Activated CD8-positive, alpha-beta memory T cell treated with anti-CD3 and anti-CD28 coated beads, Interleukin-2, amount 50 U/mL, for 1 hour (primary cell): ENCODE data around the gene SLC7A10.
"Not testable (repeated sequence)": the region's sequence is repeated elsewhere in the genome, so short reads cannot be mapped to it uniquely, and the experiment has no call there.

ENCODE experiments used
- DNase-seq: peaks from one replicate; pipeline ENCODE4 v3.0.0-alpha.2; 2020; ENCODE audit errors: extremely low read depth

The SLC7A10 gene

DNA sequence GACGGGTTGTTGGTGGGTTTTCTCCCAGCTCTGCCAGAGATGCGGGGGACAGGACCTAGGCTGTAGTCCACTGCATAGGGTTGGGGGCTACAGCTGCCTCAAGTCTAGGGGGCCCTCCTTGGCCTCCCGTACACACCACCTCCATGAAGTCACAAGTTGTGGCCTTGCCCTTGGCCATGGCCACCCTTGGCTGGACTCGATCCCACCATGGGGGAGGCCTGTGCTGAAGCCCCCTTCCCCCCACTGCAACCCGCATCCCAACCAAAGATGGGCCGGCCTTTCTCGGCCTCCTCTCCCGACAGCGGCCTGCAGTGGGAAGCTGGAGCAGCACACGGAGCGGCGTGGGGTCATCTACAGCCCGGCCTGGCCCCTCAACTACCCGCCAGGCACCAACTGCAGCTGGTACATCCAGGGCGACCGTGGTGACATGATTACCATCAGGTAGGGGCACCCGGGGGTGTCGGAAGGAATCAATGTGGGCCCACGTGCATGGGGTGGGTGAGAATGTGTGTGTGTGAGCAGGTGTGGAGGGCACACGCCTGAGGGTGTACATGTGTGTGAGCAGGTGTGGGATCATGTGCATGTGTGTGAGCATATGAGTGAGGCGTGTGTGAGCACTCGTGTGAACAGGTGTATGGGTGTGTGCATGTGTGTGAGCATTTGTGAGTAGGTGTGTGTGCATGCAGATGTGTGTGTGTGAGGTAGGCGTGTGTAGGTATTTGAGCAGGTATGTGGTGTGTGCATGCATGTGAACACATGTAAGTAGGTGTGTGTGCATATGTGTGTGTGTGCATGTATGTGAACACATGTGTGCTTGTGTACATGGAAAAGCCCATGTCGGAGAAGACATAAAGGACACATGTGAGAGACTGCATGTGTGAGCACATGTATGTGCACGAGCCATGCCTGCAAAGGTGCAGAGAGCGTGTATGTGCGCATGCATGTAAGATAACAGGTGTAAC, 22.8 kb downstream of the SLC7A10 start:
- DNase-seq = no peak

DNA sequence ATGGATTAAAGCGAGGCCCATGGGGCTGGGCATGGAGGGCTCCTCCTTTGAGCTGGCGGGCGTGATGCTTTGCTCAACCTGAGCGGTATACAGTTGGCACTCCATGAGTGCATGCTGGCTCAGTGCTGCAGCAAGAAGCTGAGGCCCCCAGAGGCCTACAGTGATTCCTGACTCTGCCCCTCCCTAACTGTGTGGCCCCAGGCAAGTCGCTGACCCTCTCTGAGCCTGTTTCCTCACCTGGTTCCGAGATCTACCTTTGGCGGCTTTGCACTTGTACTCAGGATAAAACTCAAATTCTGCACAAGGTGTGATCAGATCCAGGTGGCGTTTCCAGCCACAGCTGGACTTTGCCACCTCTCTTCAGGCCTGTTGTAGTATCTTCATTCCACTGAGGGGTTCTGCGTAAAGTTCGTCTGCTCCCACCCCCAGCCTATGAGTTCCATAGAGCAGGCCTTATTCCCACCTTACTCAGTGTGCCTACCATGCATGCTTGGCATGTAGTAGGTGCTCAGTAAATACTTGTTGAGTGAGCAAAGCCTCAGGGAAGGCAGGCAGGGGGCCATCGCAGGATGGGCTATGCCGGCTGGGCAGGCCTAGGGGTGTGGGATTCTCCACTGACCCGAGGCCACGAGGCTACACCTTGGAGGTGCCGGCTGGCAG, 23.6 kb downstream of the SLC7A10 start:
- no peak for DNase-seq

DNA sequence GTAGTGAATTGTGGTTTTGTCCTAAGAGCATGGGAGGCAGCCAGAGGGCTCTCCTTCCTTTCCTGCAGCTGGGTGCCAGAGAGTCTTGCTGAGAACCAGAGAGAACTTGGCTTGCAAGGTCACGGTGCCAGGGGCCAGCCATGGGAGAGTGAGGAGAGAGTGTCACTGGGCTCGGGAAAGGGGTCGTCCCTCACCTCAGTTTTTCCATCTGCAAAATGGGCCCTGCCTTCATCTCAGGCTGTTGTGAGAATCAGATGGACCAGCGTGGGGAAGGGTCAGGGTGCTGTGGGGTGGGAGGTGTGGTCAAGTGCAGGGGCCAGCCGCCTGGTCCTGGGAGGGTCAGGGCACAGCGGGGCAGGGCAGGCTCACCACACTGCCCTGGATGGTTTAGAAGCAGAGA, 24.2 kb downstream of the SLC7A10 start:
- DNase-seq = no peak

DNA sequence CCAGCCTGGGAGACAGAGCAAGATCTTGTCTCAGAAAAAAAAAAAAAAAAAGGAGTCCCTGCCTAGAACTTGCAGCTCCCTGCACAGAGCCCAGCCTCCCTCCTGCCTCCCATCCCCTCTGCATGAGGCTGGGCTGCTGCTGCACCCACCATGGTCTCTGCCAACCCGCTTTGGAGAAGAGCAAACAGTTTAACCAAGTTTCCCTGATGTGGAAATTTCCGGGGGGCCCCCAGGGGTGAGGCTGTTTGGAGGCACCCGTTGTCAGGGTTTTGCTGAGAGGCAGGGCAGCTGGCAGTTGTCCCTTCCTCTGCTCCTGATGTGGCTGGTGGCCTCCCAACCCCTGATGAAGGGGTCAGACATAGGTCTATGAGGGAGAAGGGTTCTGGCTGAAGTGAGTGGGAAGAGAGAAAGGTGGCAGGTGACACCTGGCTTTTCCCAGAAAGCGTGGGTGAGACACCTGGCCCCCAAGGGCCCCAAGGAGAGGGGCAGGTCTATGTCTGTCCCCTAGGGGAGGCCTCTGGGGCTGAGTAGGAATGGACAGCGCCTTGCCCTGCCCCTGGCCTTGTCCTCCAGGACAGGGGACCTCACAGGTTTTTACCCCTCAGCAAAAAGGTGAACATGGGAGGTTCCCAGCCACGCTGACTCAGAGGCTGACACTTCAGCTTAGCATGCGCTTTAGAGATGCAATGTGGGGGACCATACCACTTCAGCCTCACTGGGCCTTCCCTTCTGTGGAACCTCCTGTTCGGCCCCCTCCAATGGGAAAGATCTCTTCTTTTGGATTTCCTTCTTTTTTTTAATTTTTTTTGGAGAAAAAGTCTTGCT, 26.0 kb downstream of the SLC7A10 start:
- no peak for DNase-seq

DNA sequence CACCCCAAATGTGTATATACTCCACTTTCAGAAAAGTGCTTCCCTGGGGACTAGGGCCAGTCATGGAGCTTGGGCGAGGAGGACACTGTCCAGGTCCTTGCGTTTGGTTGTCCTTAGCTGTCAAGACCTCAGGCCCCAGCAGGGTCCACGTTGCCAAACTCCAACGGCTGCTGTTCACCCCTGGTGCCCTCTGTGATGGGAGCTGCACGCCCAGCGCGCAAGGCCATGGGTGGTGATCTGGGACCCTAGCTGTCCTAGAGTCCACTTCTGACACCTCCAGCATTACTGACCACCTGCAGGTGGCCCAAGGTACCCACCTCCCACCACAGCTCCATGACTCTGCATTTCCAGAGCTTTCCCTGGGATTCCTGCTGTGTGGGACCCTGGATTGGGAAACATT, 27.5 kb downstream of the SLC7A10 start:
- DNase-seq = no peak

DNA sequence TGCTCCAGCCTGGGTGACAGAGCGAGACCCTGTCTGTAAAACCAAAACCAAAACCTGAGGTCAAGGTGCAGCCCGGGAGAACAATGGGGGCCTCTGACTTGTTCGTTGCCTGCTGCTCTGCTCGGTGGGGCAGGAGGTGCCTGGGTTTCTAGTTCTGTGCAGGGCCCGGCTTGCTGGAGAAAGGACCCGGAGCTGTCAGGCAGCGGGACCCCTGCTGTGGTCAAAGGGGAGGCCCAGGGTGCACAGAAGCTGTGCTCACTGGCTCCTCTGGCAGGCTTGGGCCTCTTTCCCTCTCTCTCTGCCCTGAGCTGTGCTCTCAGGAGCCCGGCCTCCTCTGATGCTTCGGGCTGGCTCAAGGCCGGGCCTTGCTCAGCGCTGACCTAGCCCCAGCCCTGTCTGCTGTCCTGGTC, 28.1 kb downstream of the SLC7A10 start:
- no peak for DNase-seq

- no peak for DNase-seq
These were observed 29.0 kb downstream of the SLC7A10 start for GRCh38 chr19:33196446-33197193.

DNA sequence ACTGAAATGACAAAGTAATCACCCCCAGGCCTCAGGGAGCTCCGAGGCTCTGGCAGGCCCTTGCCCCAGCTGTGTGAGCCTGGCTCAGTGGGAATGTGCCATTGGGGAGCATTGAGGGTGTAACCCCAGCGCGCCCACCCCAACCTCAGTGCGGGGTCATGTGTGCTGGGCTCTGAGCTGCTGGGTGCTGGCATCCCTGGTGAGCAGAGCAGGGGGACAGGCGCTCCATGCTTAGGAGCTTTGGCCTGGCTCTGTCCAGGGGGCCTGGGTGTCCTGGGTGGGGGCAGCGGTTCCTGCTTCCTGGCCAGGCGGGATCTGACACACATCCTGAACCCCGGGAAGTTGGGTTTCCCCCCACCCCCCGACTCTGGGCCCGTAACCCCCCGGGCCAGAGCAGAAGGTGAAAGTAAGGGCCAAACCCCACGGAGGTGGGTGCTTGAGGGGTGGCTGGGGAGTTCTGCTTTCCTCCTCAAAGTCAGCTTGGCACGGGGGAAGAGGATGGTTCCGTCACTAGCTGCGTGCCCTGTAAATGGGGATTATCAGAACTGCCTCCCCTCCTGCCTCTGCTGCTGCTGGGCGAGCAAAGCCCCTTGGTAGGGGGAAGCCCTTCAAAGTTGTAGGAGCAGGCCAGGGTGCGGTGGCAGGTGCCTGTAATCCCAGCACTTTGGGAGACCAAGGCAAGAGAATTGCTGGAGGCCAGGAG, 29.9 kb downstream of the SLC7A10 start:
- no peak for DNase-seq

- DNase-seq = no peak
These were observed 30.6 kb downstream of the SLC7A10 start for GRCh38 chr19:33194886-33195644.

GRCh38 chr19:33194532-33194885, 31.1 kb downstream of the SLC7A10 start:
- DNase-seq = no peak

DNA sequence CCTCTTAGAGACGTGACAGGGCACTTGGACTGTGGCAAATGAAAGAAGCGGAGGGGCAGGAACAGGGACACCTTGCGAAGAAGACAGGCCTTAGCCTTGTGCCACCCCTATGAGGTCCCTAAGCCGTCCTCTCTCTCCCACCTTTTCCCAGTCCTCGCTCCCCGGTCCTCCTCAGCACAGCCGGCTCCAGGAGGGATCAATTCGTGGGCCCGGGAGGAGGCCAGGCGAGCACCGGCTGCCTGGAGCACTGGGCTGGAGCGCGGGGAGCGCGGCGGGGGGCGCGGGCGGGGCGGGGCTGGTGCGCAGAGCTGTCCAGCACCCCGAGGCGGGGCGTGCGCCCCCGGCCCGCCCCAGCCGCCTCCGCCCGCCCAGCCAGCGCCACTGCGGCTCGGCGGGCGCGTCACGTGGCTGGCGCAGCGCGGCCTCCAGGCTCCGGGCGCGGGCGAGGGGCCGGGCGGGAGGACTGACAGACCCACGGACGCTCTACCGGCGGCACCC, 31.7 kb downstream of the SLC7A10 start, which contains the start of gene LRP3:
Gene LRP3 (plus strand): TSS at position 466 of the 498 bp plus-strand sequence. CDS start 456 bp downstream, outside the sequence.
- no peak for DNase-seq

- no peak for DNase-seq
These were observed 32.3 kb downstream of the SLC7A10 start for GRCh38 chr19:33193269-33193864.

DNA sequence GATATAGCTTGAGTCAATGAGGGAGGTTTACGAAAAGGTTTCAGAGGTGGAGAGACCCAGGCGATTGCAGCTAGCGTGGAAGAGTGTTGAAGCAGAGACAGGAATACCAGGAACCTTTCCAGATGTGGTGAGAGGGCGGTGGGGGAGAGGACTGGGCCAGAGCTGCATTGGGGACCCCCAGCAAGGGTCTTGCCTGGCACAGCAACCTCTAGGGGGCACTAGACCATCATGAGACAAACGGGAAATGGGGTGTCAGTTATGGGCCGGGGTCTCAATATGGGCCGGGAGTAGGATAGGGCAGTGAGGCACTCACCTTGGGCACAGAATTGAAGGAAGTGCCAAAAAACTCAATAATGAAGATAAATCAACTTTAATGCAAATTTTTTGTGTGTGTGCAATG, 33.6 kb downstream of the SLC7A10 start:
- DNase-seq = no peak

- no peak for DNase-seq
These were observed 34.1 kb downstream of the SLC7A10 start for GRCh38 chr19:33191501-33191900.

- not testable (repeated sequence) for DNase-seq
These were observed 34.6 kb downstream of the SLC7A10 start for GRCh38 chr19:33191092-33191491.

DNA sequence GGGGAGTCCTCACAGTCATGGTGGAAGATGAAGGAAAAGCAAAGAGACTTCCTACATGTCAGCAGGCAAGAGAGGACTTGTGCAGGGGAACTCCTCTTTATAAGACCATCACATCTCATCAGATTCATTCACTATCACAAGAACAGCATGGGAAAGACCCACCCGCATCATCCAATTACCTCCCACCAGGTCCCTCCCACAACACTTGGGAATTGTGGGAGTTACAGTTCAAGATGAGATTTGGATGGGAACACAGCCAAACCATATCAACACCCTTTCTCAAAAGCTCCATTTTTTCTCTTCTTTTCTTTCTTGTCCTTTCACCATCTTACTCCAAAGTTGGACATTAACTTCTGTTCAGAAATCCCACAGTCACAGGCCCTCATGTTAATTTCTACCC, 36.2 kb downstream of the SLC7A10 start:
- no peak for DNase-seq

- no peak for DNase-seq
These were observed 38.5 kb downstream of the SLC7A10 start for GRCh38 chr19:33187183-33187540.

DNA sequence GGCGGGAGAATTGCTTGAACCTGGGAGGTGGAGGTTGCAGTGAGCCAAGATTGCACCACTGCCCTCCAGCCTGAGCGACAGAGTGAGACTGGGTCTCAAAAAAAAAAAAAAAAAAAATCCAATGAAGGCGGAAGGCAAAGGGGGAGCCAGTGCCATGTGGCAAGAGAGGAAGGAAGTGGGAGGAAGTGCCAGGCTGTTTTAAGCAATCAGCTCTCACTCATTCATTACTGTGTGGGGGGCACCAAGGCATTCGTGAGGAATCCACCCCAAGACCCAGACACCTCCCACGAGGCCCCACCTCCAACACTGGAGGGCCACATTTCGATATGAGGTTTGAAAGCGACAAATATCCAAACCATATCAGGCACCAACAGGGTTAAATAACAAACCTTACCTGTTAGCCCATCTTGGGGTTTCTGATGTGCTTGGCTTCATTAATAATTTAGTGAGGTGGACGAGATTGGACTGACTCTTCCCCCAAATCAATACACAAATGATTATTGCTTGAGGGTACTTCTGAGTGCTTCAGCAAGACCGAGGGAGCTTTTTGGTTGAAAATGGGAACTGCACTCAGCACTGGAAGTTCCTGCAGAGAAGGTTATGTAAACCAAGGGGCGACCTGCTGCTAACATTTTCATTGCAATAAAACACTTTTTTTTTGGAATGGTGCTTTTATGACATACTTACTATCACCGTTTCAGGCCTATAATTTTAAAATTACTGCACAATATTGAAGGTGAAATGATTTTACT, 39.0 kb downstream of the SLC7A10 start:
- DNase-seq = no peak
